ENCODE results near the gene RNASEH1.

RNASEH1 gene

GRCh38 chr2:3539836-3540235 lies 18.3 kb downstream of the RNASEH1 start:
- H3K4me3 ChIP-seq (ENCODE audit: low read depth, low read length): no peak overlapping the region
- DNase-seq (ENCODE audit: low read depth): no peak
- peak; percentile 20 for TF ChIP-seq CTCF (conservative IDR thresholded peaks at IDR 0.05; ENCODE audit: low read depth, low read length)

- peak; percentile 74 for DNase-seq (ENCODE audit: low read depth)
- peak; percentile 75 for TF ChIP-seq CTCF (conservative IDR thresholded peaks at IDR 0.05; ENCODE audit: low read depth, low read length)
- peak overlapping the region; percentile 48 for H3K4me3 ChIP-seq (ENCODE audit: low read depth, low read length)
These were observed 21.2 kb downstream of the RNASEH1 start for GRCh38 chr2:3536682-3537632.

- peak; percentile 95 for DNase-seq (ENCODE audit: low read depth)
- peak; percentile 57 for TF ChIP-seq CTCF (conservative IDR thresholded peaks at IDR 0.05; ENCODE audit: low read depth, low read length)
- peak overlapping the region; percentile 48 for H3K4me3 ChIP-seq (ENCODE audit: low read depth, low read length)
These were observed 22.1 kb downstream of the RNASEH1 start for GRCh38 chr2:3535794-3536681.

GRCh38 chr2:3535467-3535793 lies 22.7 kb downstream of the RNASEH1 start:
- peak overlapping the region; percentile 48 for H3K4me3 ChIP-seq (ENCODE audit: low read depth, low read length)
- TF ChIP-seq CTCF (conservative IDR thresholded peaks at IDR 0.05; ENCODE audit: low read depth, low read length): no peak

GRCh38 chr2:3534251-3534814 lies 23.8 kb downstream of the RNASEH1 start:
- H3K4me3 ChIP-seq (ENCODE audit: low read depth, low read length): no peak overlapping the region

More at GRCh38 chr2:3535467-3535793, 22.7 kb downstream of the RNASEH1 start:
- no peak for DNase-seq (ENCODE audit: low read depth)

GRCh38 chr2:3533836-3534235 lies 24.3 kb downstream of the RNASEH1 start:
- TF ChIP-seq CTCF (conservative IDR thresholded peaks at IDR 0.05; ENCODE audit: low read depth, low read length): no peak
- DNase-seq (ENCODE audit: low read depth): no peak
- H3K4me3 ChIP-seq (ENCODE audit: low read depth, low read length): no peak overlapping the region

More at GRCh38 chr2:3534251-3534814, 23.8 kb downstream of the RNASEH1 start:
- no peak for TF ChIP-seq CTCF (conservative IDR thresholded peaks at IDR 0.05; ENCODE audit: low read depth, low read length)
- DNase-seq (ENCODE audit: low read depth): no peak
